HFF-Myc (cell line): Measurements from ENCODE around the gene TMBIM6.

ENCODE experiments used
- DNase-seq: peaks from one replicate; pipeline ENCODE4 v3.0.0-alpha.2; 2011; ENCODE audit warnings: low read depth; ENCODE audit errors: extremely low read depth
- H3K4me3 ChIP-seq: replicated peaks from 2 replicates; pipeline ENCODE4 v1.5.1; 2011; ENCODE audit warnings: low read depth, mild to moderate bottlenecking, control low read depth, low read length
- CTCF ChIP-seq: IDR thresholded peaks from 2 replicates; pipeline ENCODE4 v1.5.1; 2012; ENCODE audit warnings: mild to moderate bottlenecking, low read depth, low read length, control low read depth; ENCODE audit errors: missing control alignments

Gene TMBIM6

DNA sequence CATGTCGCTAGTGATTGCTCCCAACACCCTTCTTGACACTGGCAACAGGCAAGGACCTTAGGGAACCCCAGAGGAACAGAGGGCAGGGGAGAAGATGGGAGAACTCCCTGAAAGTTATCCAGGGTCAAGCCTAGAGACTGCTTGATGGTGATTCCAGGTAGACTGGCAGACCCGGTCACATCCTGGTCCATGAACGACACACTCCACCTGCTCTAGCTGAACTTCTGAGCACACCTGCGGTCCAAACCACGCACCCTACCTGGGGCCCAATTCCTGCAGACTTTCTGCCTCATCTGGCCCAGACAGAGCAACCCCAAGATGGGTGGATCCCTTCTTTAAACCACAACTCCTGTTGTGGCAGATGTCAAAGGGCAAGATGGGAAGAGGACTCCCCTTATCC is 52.7 kb downstream of the TMBIM6 start:
- TF ChIP-seq CTCF = no peak
- no peak for DNase-seq
- no peak overlapping the region for H3K4me3 ChIP-seq

- no peak for TF ChIP-seq CTCF
- no peak overlapping the region for H3K4me3 ChIP-seq
- DNase-seq = no peak
Measured at GRCh38 chr12:49794811-49795653, 53.7 kb downstream of the TMBIM6 start.

- H3K4me3 ChIP-seq = no peak overlapping the region
- DNase-seq = no peak
- TF ChIP-seq CTCF = no peak
Measured at GRCh38 chr12:49795654-49796105, 54.3 kb downstream of the TMBIM6 start.

DNA sequence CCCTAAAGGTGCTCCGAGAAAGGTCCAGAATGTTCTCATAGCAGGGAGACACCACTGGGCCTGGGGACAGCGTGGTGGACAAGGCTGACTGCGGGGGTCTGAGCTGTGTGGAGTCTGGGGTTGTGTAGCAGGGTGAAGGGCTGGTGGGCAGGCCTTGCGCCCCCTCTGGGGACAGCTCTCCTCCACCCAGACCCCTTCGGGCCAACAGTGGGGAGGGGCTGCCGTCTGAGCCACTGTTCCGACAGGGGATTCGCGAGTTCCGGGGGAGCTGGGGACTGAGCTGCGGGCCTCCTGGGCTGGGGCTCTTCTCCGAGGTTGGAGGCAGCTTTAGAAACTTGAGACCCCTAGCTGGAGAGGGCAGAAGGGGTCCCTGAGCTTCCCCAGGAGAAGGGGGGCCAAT is 54.8 kb downstream of the TMBIM6 start:
- H3K4me3 ChIP-seq = no peak overlapping the region
- TF ChIP-seq CTCF = no peak
- DNase-seq = no peak

- H3K4me3 ChIP-seq = no peak overlapping the region
- DNase-seq = no peak
- TF ChIP-seq CTCF = no peak
Measured at GRCh38 chr12:49796606-49797448, 55.5 kb downstream of the TMBIM6 start.

DNA sequence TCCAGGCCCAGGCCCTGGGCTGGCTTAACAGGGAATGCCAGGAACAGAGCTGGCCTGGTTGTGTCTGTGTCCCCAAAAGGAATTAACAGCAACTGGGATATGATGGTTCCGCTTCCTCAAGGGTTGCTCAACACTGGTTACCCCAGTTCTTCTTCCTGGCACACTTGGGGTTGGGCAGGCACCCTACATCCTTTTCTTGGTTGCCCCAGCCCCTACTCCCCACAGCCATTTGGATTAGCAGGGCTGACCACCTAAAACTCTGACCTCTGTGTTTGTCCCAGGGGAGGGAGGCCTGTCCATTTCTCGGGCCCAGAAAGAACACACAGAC is 56.1 kb downstream of the TMBIM6 start:
- TF ChIP-seq CTCF = no peak
- H3K4me3 ChIP-seq = no peak overlapping the region
- DNase-seq = no peak
